ENCODE data around the gene KLK7.

KLK7 gene

DNA sequence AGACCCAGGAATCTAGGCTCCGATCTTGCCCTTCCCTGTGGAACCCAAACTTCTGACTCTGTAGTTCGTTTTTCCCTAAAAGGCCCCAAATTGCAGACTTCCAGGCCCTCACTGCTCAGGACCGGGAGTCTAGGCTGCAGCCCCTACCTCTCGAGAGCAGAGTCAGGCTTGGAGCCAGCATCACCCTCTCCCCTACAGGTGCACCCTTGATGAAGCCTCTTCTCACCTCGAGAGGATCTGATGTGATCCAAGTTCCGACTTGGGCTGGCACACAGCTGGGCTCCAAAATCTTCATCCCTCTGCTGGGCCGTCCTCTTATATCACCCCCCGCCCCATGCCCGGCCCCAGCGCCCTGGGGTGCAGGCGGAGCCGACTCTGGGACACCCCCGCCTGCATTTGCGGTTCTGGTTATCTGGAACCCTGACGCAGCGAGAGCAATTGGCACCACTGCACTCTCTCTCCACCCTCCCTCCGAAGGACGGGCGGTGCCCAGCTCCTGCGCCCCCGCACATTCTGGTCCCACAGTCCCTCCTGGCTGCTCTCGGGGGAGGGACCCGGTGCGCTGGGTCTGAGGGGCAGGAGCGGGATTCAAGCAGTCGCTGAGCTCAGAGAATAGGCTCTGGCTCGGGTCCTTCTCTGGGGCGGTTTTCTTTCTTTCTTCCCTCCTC, at the start of gene KLK7:
KLK7 (minus strand) TSS at position 293 of the 668 bp plus-strand sequence. CDS start 1,518 bp downstream, outside the sequence.
- Histone ChIP-seq H3K27me3 (ENCODE audit: insufficient read depth, poor library complexity, severe bottlenecking) (peaks cover 22% of the 10 kb centered on the region), H3K4me1 (ENCODE audit: insufficient read depth, poor library complexity, severe bottlenecking) (peaks cover 7% of the 10 kb centered on the region), H3K9me3 (ENCODE audit: severe bottlenecking) (no peaks in the 10 kb centered on the region), H3K36me3 (ENCODE audit: low read depth) (no peaks in the 10 kb centered on the region), H3K27ac (ENCODE audit: poor library complexity, severe bottlenecking) (no peak within 1 kb of the TSS), H3K4me3 (ENCODE audit: severe bottlenecking) (no peak within 1 kb of the TSS)
- ATAC-seq (ENCODE audit: low read depth) (no peak), DNase-seq (ENCODE audit: low spot score) (no peak)
- TF ChIP-seq, protein P1, sequence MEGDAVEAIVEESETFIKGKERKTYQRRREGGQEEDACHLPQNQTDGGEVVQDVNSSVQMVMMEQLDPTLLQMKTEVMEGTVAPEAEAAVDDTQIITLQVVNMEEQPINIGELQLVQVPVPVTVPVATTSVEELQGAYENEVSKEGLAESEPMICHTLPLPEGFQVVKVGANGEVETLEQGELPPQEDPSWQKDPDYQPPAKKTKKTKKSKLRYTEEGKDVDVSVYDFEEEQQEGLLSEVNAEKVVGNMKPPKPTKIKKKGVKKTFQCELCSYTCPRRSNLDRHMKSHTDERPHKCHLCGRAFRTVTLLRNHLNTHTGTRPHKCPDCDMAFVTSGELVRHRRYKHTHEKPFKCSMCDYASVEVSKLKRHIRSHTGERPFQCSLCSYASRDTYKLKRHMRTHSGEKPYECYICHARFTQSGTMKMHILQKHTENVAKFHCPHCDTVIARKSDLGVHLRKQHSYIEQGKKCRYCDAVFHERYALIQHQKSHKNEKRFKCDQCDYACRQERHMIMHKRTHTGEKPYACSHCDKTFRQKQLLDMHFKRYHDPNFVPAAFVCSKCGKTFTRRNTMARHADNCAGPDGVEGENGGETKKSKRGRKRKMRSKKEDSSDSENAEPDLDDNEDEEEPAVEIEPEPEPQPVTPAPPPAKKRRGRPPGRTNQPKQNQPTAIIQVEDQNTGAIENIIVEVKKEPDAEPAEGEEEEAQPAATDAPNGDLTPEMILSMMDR (IDR thresholded peaks at IDR 0.05; ENCODE audit: poor library complexity, severe bottlenecking) = no peak

DNA sequence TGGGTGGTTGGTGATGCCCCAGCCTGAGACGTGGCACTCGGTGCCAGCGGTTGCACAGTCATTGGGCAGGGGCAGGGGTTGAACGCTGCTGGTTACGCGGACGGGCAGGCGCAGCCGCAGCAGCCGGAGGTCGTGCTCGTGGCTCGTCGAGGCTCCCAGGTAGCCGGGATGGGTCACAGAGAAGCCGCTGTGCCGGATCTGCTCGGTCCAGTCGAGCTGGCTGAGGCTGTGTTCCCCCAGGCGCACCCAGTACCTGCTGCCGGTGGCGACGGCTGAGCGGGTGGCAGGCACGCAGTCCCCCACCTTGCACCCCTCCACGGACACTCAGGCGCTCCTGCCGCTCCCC, 48.1 kb upstream of the KLK7 start:
- Histone ChIP-seq H3K36me3 (ENCODE audit: low read depth) (no peaks in the 10 kb centered on the region), H3K4me3 (ENCODE audit: severe bottlenecking) (no peak overlapping the region), H3K4me1 (ENCODE audit: insufficient read depth, poor library complexity, severe bottlenecking) (no peaks in the 10 kb centered on the region), H3K27ac (ENCODE audit: poor library complexity, severe bottlenecking) (no peak overlapping the region), H3K9me3 (ENCODE audit: severe bottlenecking) (no peaks in the 10 kb centered on the region), H3K27me3 (ENCODE audit: insufficient read depth, poor library complexity, severe bottlenecking) (no peaks in the 10 kb centered on the region)
- TF ChIP-seq, protein P1 (IDR thresholded peaks at IDR 0.05; ENCODE audit: poor library complexity, severe bottlenecking) = no peak
- no peak for DNase-seq (ENCODE audit: low spot score)
- no peak for ATAC-seq (ENCODE audit: low read depth)

DNA sequence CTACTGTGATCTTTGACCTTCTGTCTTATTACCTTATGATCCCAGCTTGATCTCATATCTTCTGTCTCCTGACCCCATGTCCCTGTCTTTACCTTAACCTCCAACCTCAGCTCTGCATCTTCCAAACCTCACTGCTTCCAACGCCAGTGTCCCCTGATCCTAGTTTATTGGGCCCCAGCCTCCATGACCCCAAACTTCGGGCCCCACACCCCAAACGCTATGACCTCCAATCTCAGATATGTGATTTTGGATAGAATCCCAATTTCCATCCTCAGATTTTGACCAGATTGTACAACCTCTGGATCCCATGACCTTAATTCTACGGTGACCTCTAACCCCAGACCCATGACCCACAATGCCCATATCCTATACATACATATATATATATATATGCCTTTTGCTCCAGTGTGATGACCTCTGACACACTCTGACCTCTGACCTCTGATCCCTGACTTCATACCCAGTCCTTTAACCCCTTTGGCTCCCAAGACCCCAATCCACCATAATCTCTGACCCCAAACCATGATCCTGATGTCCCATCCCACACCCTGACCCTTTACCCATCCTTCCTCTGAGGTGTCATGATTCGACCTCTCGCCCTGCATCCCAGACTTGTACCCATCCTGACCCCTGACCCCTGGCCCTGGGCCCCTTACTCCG, 47.6 kb upstream of the KLK7 start:
- Histone ChIP-seq H3K27me3 (ENCODE audit: insufficient read depth, poor library complexity, severe bottlenecking) (no peaks in the 10 kb centered on the region), H3K36me3 (ENCODE audit: low read depth) (no peaks in the 10 kb centered on the region)

DNA sequence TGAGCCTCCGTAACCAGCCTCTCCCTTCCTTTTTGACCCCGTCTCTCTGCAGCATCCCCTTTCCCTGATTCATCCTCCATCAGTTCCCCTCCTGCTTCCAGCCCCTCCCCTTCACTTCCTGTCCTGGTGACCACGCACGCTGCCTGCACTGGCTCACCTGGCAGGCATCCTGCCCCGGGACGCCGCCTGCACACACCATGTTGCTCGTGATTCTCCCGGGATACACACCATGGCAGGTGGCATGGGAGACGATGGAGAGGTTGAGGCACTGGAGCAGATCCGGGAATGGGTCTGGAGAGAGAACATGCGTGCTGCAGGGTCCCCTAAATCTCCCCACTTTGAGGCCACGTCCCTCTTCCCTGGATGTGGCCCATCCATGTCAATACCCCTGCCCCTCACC, 46.9 kb upstream of the KLK7 start:
- ATAC-seq (ENCODE audit: low read depth) (no peak), DNase-seq (ENCODE audit: low spot score) (no peak)
- Histone ChIP-seq H3K4me1 (ENCODE audit: insufficient read depth, poor library complexity, severe bottlenecking) (no peaks in the 10 kb centered on the region), H3K27me3 (ENCODE audit: insufficient read depth, poor library complexity, severe bottlenecking) (no peaks in the 10 kb centered on the region), H3K36me3 (ENCODE audit: low read depth) (no peaks in the 10 kb centered on the region), H3K9me3 (ENCODE audit: severe bottlenecking) (no peaks in the 10 kb centered on the region), H3K27ac (ENCODE audit: poor library complexity, severe bottlenecking) (no peak overlapping the region), H3K4me3 (ENCODE audit: severe bottlenecking) (no peak overlapping the region)
- TF ChIP-seq, protein P1 (IDR thresholded peaks at IDR 0.05; ENCODE audit: poor library complexity, severe bottlenecking) = no peak

More for the DNA sequence above, 47.6 kb upstream of the KLK7 start:
- H3K4me1 ChIP-seq (ENCODE audit: insufficient read depth, poor library complexity, severe bottlenecking) = no peaks in the 10 kb centered on the region
- H3K27ac ChIP-seq (ENCODE audit: poor library complexity, severe bottlenecking) = no peak overlapping the region
- no peak overlapping the region for H3K4me3 ChIP-seq (ENCODE audit: severe bottlenecking)
- no peak for DNase-seq (ENCODE audit: low spot score)
- no peak for ATAC-seq (ENCODE audit: low read depth)
- no peaks in the 10 kb centered on the region for H3K9me3 ChIP-seq (ENCODE audit: severe bottlenecking)
- TF ChIP-seq, protein P1 (IDR thresholded peaks at IDR 0.05; ENCODE audit: poor library complexity, severe bottlenecking) = no peak

DNA sequence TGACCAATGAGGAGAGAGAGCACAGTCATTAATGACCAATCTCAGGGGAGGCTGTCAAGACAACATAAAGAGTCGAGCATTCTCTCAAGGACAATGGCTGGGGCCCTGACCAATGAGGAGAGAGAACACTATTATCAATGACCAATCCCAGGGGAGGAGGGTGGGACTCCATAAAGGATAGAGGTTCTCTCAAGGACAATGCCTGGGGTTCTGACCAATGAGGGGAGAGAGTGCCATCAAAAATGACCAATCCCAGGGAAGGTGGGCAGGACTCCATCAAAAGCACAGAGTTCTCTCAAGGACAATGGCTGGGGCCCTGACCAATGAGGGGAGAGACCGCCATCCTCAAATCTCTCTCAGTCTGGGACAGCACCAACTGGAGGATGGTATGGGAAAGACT, 46.0 kb upstream of the KLK7 start:
- ATAC-seq (ENCODE audit: low read depth) (no peak), DNase-seq (ENCODE audit: low spot score) (no peak)
- H3K4me3 ChIP-seq (ENCODE audit: severe bottlenecking) = no peak overlapping the region
- H3K27ac ChIP-seq (ENCODE audit: poor library complexity, severe bottlenecking) = no peak overlapping the region
- no peaks in the 10 kb centered on the region for H3K4me1 ChIP-seq (ENCODE audit: insufficient read depth, poor library complexity, severe bottlenecking)
- TF ChIP-seq, protein P1 (IDR thresholded peaks at IDR 0.05; ENCODE audit: poor library complexity, severe bottlenecking) = no peak
- H3K27me3 ChIP-seq (ENCODE audit: insufficient read depth, poor library complexity, severe bottlenecking) = peaks cover 3% of the 10 kb centered on the region
- no peaks in the 10 kb centered on the region for H3K36me3 ChIP-seq (ENCODE audit: low read depth)
- no peaks in the 10 kb centered on the region for H3K9me3 ChIP-seq (ENCODE audit: severe bottlenecking)
